ENCODE measurements around the gene RHBDL1.
A peak's percentile ranks its signal among the peaks of the same experiment; 100 is the strongest.

RHBDL1 gene

GRCh38 chr16:674968-675883 is at the start of gene RHBDL1:
Gene RHBDL1, plus strand, starts transcription at chr16:675671. Its CDS starts 120 bp downstream, at chr16:675791.
- Histone ChIP-seq H3K4me1 (ENCODE audit: control insufficient read depth, insufficient read depth, low read length, unreplicated experiment) (no peaks in the 10 kb centered on the region), H3K27ac (ENCODE audit: low read depth, low read length) (no peak within 1 kb of the TSS), H3K79me2 (ENCODE audit: control insufficient read depth, insufficient read depth, low read length, unreplicated experiment) (no peaks in the 10 kb centered on the region), H2AFZ (ENCODE audit: low read length, unreplicated experiment) (no peak within 1 kb of the TSS), H3K4me3 (ENCODE audit: low read depth, low read length) (peak within 1 kb of the TSS; percentile 54; the same call in 1 of the 2 replicates), H3K27me3 (ENCODE audit: insufficient read depth, low read length) (no peaks in the 10 kb centered on the region), H3K36me3 (ENCODE audit: insufficient read depth, low read length) (peaks cover 15% of the 10 kb centered on the region; the same call in 1 of the 2 replicates)

- Histone ChIP-seq H3K4me3 (ENCODE audit: low read depth, low read length) (no peak overlapping the region), H3K36me3 (ENCODE audit: insufficient read depth, low read length) (no peaks in the 10 kb centered on the region), H3K4me1 (ENCODE audit: control insufficient read depth, insufficient read depth, low read length, unreplicated experiment) (peaks cover 32% of the 10 kb centered on the region), H3K79me2 (ENCODE audit: control insufficient read depth, insufficient read depth, low read length, unreplicated experiment) (no peaks in the 10 kb centered on the region), H3K27me3 (ENCODE audit: insufficient read depth, low read length) (no peaks in the 10 kb centered on the region), H2AFZ (ENCODE audit: low read length, unreplicated experiment) (no peak overlapping the region), H3K27ac (ENCODE audit: low read depth, low read length) (peak overlapping the region; percentile 70)
Observed at GRCh38 chr16:625977-626765, 49.3 kb upstream of the RHBDL1 start.

- H3K4me3 ChIP-seq (ENCODE audit: low read depth, low read length) = no peak overlapping the region; the same call in 1 of the 2 replicates
- H2AFZ ChIP-seq (ENCODE audit: low read length, unreplicated experiment) = no peak overlapping the region
- H3K4me1 ChIP-seq (ENCODE audit: control insufficient read depth, insufficient read depth, low read length, unreplicated experiment) = peaks cover 33% of the 10 kb centered on the region
- H3K36me3 ChIP-seq (ENCODE audit: insufficient read depth, low read length) = no peaks in the 10 kb centered on the region
- H3K27me3 ChIP-seq (ENCODE audit: insufficient read depth, low read length) = no peaks in the 10 kb centered on the region
- H3K79me2 ChIP-seq (ENCODE audit: control insufficient read depth, insufficient read depth, low read length, unreplicated experiment) = no peaks in the 10 kb centered on the region
- peak overlapping the region; percentile 70 for H3K27ac ChIP-seq (ENCODE audit: low read depth, low read length)
Observed at GRCh38 chr16:626787-627453, 48.6 kb upstream of the RHBDL1 start.

- peak overlapping the region; percentile 20; the same call in 1 of the 2 replicates for H3K27ac ChIP-seq (ENCODE audit: low read depth, low read length)
- no peak overlapping the region; the same call in 1 of the 2 replicates for H3K4me3 ChIP-seq (ENCODE audit: low read depth, low read length)
- H3K4me1 ChIP-seq (ENCODE audit: control insufficient read depth, insufficient read depth, low read length, unreplicated experiment) = peaks cover 33% of the 10 kb centered on the region
Observed at GRCh38 chr16:627454-628239, 47.8 kb upstream of the RHBDL1 start.

GRCh38 chr16:628321-629061 is 47.0 kb upstream of the RHBDL1 start:
- H3K79me2 ChIP-seq (ENCODE audit: control insufficient read depth, insufficient read depth, low read length, unreplicated experiment) = no peaks in the 10 kb centered on the region
- no peak overlapping the region for H3K4me3 ChIP-seq (ENCODE audit: low read depth, low read length)
- H3K27me3 ChIP-seq (ENCODE audit: insufficient read depth, low read length) = no peaks in the 10 kb centered on the region
- no peak overlapping the region for H3K27ac ChIP-seq (ENCODE audit: low read depth, low read length)
- H3K36me3 ChIP-seq (ENCODE audit: insufficient read depth, low read length) = peaks cover 3% of the 10 kb centered on the region; the same call in 1 of the 2 replicates
- peaks cover 33% of the 10 kb centered on the region for H3K4me1 ChIP-seq (ENCODE audit: control insufficient read depth, insufficient read depth, low read length, unreplicated experiment)
- no peak overlapping the region for H2AFZ ChIP-seq (ENCODE audit: low read length, unreplicated experiment)

More at GRCh38 chr16:627454-628239, 47.8 kb upstream of the RHBDL1 start:
- Histone ChIP-seq H3K36me3 (ENCODE audit: insufficient read depth, low read length) (no peaks in the 10 kb centered on the region), H3K27me3 (ENCODE audit: insufficient read depth, low read length) (no peaks in the 10 kb centered on the region), H3K79me2 (ENCODE audit: control insufficient read depth, insufficient read depth, low read length, unreplicated experiment) (no peaks in the 10 kb centered on the region), H2AFZ (ENCODE audit: low read length, unreplicated experiment) (no peak overlapping the region)

GRCh38 chr16:629185-629832 is 46.2 kb upstream of the RHBDL1 start:
- H3K27ac ChIP-seq (ENCODE audit: low read depth, low read length) = no peak overlapping the region
- peaks cover 3% of the 10 kb centered on the region; the same call in 1 of the 2 replicates for H3K36me3 ChIP-seq (ENCODE audit: insufficient read depth, low read length)
- no peak overlapping the region for H3K4me3 ChIP-seq (ENCODE audit: low read depth, low read length)
- no peaks in the 10 kb centered on the region for H3K79me2 ChIP-seq (ENCODE audit: control insufficient read depth, insufficient read depth, low read length, unreplicated experiment)
- H2AFZ ChIP-seq (ENCODE audit: low read length, unreplicated experiment) = no peak overlapping the region
- H3K27me3 ChIP-seq (ENCODE audit: insufficient read depth, low read length) = no peaks in the 10 kb centered on the region
- peaks cover 33% of the 10 kb centered on the region for H3K4me1 ChIP-seq (ENCODE audit: control insufficient read depth, insufficient read depth, low read length, unreplicated experiment)

GRCh38 chr16:629833-630248 is 45.6 kb upstream of the RHBDL1 start:
- Histone ChIP-seq H3K79me2 (ENCODE audit: control insufficient read depth, insufficient read depth, low read length, unreplicated experiment) (peaks cover 1% of the 10 kb centered on the region), H3K4me1 (ENCODE audit: control insufficient read depth, insufficient read depth, low read length, unreplicated experiment) (peaks cover 34% of the 10 kb centered on the region), H3K27ac (ENCODE audit: low read depth, low read length) (no peak overlapping the region), H3K27me3 (ENCODE audit: insufficient read depth, low read length) (no peaks in the 10 kb centered on the region), H3K36me3 (ENCODE audit: insufficient read depth, low read length) (peaks cover 3% of the 10 kb centered on the region; the same call in 1 of the 2 replicates), H3K4me3 (ENCODE audit: low read depth, low read length) (no peak overlapping the region), H2AFZ (ENCODE audit: low read length, unreplicated experiment) (no peak overlapping the region)

GRCh38 chr16:630249-630814 is 45.1 kb upstream of the RHBDL1 start:
- peaks cover 38% of the 10 kb centered on the region for H3K4me1 ChIP-seq (ENCODE audit: control insufficient read depth, insufficient read depth, low read length, unreplicated experiment)
- no peak overlapping the region for H3K27ac ChIP-seq (ENCODE audit: low read depth, low read length)
- H3K79me2 ChIP-seq (ENCODE audit: control insufficient read depth, insufficient read depth, low read length, unreplicated experiment) = peaks cover 6% of the 10 kb centered on the region
- H3K27me3 ChIP-seq (ENCODE audit: insufficient read depth, low read length) = no peaks in the 10 kb centered on the region
- peaks cover 3% of the 10 kb centered on the region; the same call in 1 of the 2 replicates for H3K36me3 ChIP-seq (ENCODE audit: insufficient read depth, low read length)
- no peak overlapping the region for H2AFZ ChIP-seq (ENCODE audit: low read length, unreplicated experiment)
- H3K4me3 ChIP-seq (ENCODE audit: low read depth, low read length) = no peak overlapping the region
